ENCODE measurements around the gene CHRM1. TPM values are rescaled to one million over a fixed set of nuclear protein-coding genes. Genes with fewer than 3 reads are reported as not detected.

Gene CHRM1
- total and polyA plus RNA-seq, 4 donors = not detected

GRCh38 chr11:62896049-62896448, 25.1 kb downstream of the CHRM1 start:
- DNase-seq (no peak), ATAC-seq (ENCODE audit: low FRiP score) (peak; percentile 42)
- Histone ChIP-seq H3K4me3 (ENCODE audit: low read length in 2 of 2) (no peak overlapping the region), H3K36me3 (ENCODE audit: control insufficient read depth in 1 of 2, insufficient read depth in 2 of 2, low read length in 1 of 2) (no peaks in the 10 kb centered on the region), H3K27me3 (ENCODE audit: control insufficient read depth in 1 of 2, insufficient read depth in 2 of 2, low read length in 1 of 2) (no peaks in the 10 kb centered on the region), H3K27ac (ENCODE audit: low read depth in 1 of 2, low read length in 2 of 2) (no peak overlapping the region), H3K9me3 (ENCODE audit: control insufficient read depth, low read length) (no peaks in the 10 kb centered on the region), H3K4me1 (ENCODE audit: control insufficient read depth in 1 of 2, insufficient read depth in 2 of 2, low read length in 2 of 2) (no peaks in the 10 kb centered on the region)
- intact Hi-C loops (cut with DNase I) = no loop called here
- 67 to 75% methylated on average over 10 of the region's 10 CpGs for WGBS, 2 donors

GRCh38 chr11:62895501-62895900, 25.7 kb downstream of the CHRM1 start:
- no peaks in the 10 kb centered on the region for H3K36me3 ChIP-seq (ENCODE audit: control insufficient read depth in 1 of 2, insufficient read depth in 2 of 2, low read length in 1 of 2)
- no peak overlapping the region for H3K27ac ChIP-seq (ENCODE audit: low read depth in 1 of 2, low read length in 2 of 2)
- intact Hi-C loops (cut with DNase I) = no loop called here
- WGBS, 2 donors = 82 to 93% methylated on average over 6 of the region's 6 CpGs
- H3K9me3 ChIP-seq (ENCODE audit: control insufficient read depth, low read length) = no peaks in the 10 kb centered on the region
- no peak overlapping the region for H3K4me3 ChIP-seq (ENCODE audit: low read length in 2 of 2)
- ATAC-seq (ENCODE audit: low FRiP score) = no peak
- no peak for DNase-seq
- H3K27me3 ChIP-seq (ENCODE audit: control insufficient read depth in 1 of 2, insufficient read depth in 2 of 2, low read length in 1 of 2) = no peaks in the 10 kb centered on the region
- H3K4me1 ChIP-seq (ENCODE audit: control insufficient read depth in 1 of 2, insufficient read depth in 2 of 2, low read length in 2 of 2) = no peaks in the 10 kb centered on the region

- DNase-seq = no peak
- Histone ChIP-seq H3K36me3 (ENCODE audit: control insufficient read depth in 1 of 2, insufficient read depth in 2 of 2, low read length in 1 of 2) (peaks cover 0 to 3% of the 10 kb centered on the region in 2 donors), H3K27me3 (ENCODE audit: control insufficient read depth in 1 of 2, insufficient read depth in 2 of 2, low read length in 1 of 2) (no peaks in the 10 kb centered on the region), H3K9me3 (ENCODE audit: control insufficient read depth, low read length) (no peaks in the 10 kb centered on the region), H3K4me3 (ENCODE audit: low read length in 2 of 2) (no peak overlapping the region), H3K27ac (ENCODE audit: low read depth in 1 of 2, low read length in 2 of 2) (no peak overlapping the region), H3K4me1 (ENCODE audit: control insufficient read depth in 1 of 2, insufficient read depth in 2 of 2, low read length in 2 of 2) (no peaks in the 10 kb centered on the region)
- ATAC-seq (ENCODE audit: low FRiP score) = no peak
- WGBS, 2 donors = 89 to 90% methylated on average over 10 of the region's 10 CpGs
- intact Hi-C loops (cut with DNase I) = no loop called here
Observed at GRCh38 chr11:62892077-62892922, 28.9 kb downstream of the CHRM1 start.

- no peak overlapping the region for H3K27ac ChIP-seq (ENCODE audit: low read depth in 1 of 2, low read length in 2 of 2)
- H3K4me3 ChIP-seq (ENCODE audit: low read length in 2 of 2) = no peak overlapping the region
- intact Hi-C loops (cut with DNase I) = loop anchor here in 1 of 2 donors (10.0 kb wide), 1 partner anchor 745 kb away; no protein-coding TSS in a partner anchor
- ATAC-seq (ENCODE audit: low FRiP score) (no peak), DNase-seq (no peak)
- H3K4me1 ChIP-seq (ENCODE audit: control insufficient read depth in 1 of 2, insufficient read depth in 2 of 2, low read length in 2 of 2) = no peaks in the 10 kb centered on the region
- H3K9me3 ChIP-seq (ENCODE audit: control insufficient read depth, low read length) = no peaks in the 10 kb centered on the region
- H3K36me3 ChIP-seq (ENCODE audit: control insufficient read depth in 1 of 2, insufficient read depth in 2 of 2, low read length in 1 of 2) = peaks cover 0 to 15% of the 10 kb centered on the region in 2 donors
- 57 to 64% methylated on average over 11 of the region's 11 CpGs for WGBS, 2 donors
- H3K27me3 ChIP-seq (ENCODE audit: control insufficient read depth in 1 of 2, insufficient read depth in 2 of 2, low read length in 1 of 2) = no peaks in the 10 kb centered on the region
Observed at GRCh38 chr11:62889484-62890437, 31.4 kb downstream of the CHRM1 start.

GRCh38 chr11:62889126-62889483, 32.1 kb downstream of the CHRM1 start:
- no peak overlapping the region for H3K27ac ChIP-seq (ENCODE audit: low read depth in 1 of 2, low read length in 2 of 2)
- no peaks in the 10 kb centered on the region for H3K27me3 ChIP-seq (ENCODE audit: control insufficient read depth in 1 of 2, insufficient read depth in 2 of 2, low read length in 1 of 2)
- ATAC-seq (ENCODE audit: low FRiP score) (no peak), DNase-seq (no peak)
- H3K4me3 ChIP-seq (ENCODE audit: low read length in 2 of 2) = no peak overlapping the region
- H3K9me3 ChIP-seq (ENCODE audit: control insufficient read depth, low read length) = no peaks in the 10 kb centered on the region
- peaks cover 0 to 17% of the 10 kb centered on the region in 2 donors for H3K36me3 ChIP-seq (ENCODE audit: control insufficient read depth in 1 of 2, insufficient read depth in 2 of 2, low read length in 1 of 2)
- 52 to 57% methylated on average over 2 of the region's 2 CpGs for WGBS, 2 donors
- no peaks in the 10 kb centered on the region for H3K4me1 ChIP-seq (ENCODE audit: control insufficient read depth in 1 of 2, insufficient read depth in 2 of 2, low read length in 2 of 2)
- intact Hi-C loops (cut with DNase I) = loop anchor here in 1 of 2 donors (10.0 kb wide), 1 partner anchor 746 kb away; no protein-coding TSS in a partner anchor

GRCh38 chr11:62888406-62888805, 32.8 kb downstream of the CHRM1 start:
- Histone ChIP-seq H3K9me3 (ENCODE audit: control insufficient read depth, low read length) (no peaks in the 10 kb centered on the region), H3K27ac (ENCODE audit: low read depth in 1 of 2, low read length in 2 of 2) (no peak overlapping the region), H3K4me1 (ENCODE audit: control insufficient read depth in 1 of 2, insufficient read depth in 2 of 2, low read length in 2 of 2) (peaks cover 0 to 1% of the 10 kb centered on the region in 2 donors), H3K4me3 (ENCODE audit: low read length in 2 of 2) (no peak overlapping the region), H3K27me3 (ENCODE audit: control insufficient read depth in 1 of 2, insufficient read depth in 2 of 2, low read length in 1 of 2) (no peaks in the 10 kb centered on the region), H3K36me3 (ENCODE audit: control insufficient read depth in 1 of 2, insufficient read depth in 2 of 2, low read length in 1 of 2) (peaks cover 0 to 17% of the 10 kb centered on the region in 2 donors)
- DNase-seq (no peak), ATAC-seq (ENCODE audit: low FRiP score) (no peak)
- intact Hi-C loops (cut with DNase I) = loop anchor here in 1 of 2 donors (10.0 kb wide), 1 partner anchor 746 kb away; no protein-coding TSS in a partner anchor
- 83 to 88% methylated on average over 14 of the region's 14 CpGs for WGBS, 2 donors

- peaks cover 0 to 6% of the 10 kb centered on the region in 2 donors for H3K4me1 ChIP-seq (ENCODE audit: control insufficient read depth in 1 of 2, insufficient read depth in 2 of 2, low read length in 2 of 2)
- peaks cover 0 to 17% of the 10 kb centered on the region in 2 donors for H3K36me3 ChIP-seq (ENCODE audit: control insufficient read depth in 1 of 2, insufficient read depth in 2 of 2, low read length in 1 of 2)
- H3K27ac ChIP-seq (ENCODE audit: low read depth in 1 of 2, low read length in 2 of 2) = no peak overlapping the region
- no peaks in the 10 kb centered on the region for H3K27me3 ChIP-seq (ENCODE audit: control insufficient read depth in 1 of 2, insufficient read depth in 2 of 2, low read length in 1 of 2)
- DNase-seq (no peak), ATAC-seq (ENCODE audit: low FRiP score) (no peak)
- 87 to 88% methylated on average over 11 of the region's 11 CpGs for WGBS, 2 donors
- intact Hi-C loops (cut with DNase I) = loop anchor here in 1 of 2 donors (10.0 kb wide), 1 partner anchor 750 kb away; no protein-coding TSS in a partner anchor
- no peaks in the 10 kb centered on the region for H3K9me3 ChIP-seq (ENCODE audit: control insufficient read depth, low read length)
- H3K4me3 ChIP-seq (ENCODE audit: low read length in 2 of 2) = no peak overlapping the region
Observed at GRCh38 chr11:62885137-62885750, 35.9 kb downstream of the CHRM1 start.

- intact Hi-C loops (cut with DNase I) = loop anchor here in 1 of 2 donors (5.0 to 10.0 kb wide), 2 partner anchors 96 to 751 kb away; partner anchors contain the start of gene TMEM179B
- Histone ChIP-seq H3K9me3 (ENCODE audit: control insufficient read depth, low read length) (no peaks in the 10 kb centered on the region), H3K4me1 (ENCODE audit: control insufficient read depth in 1 of 2, insufficient read depth in 2 of 2, low read length in 2 of 2) (peaks cover 0 to 9% of the 10 kb centered on the region in 2 donors), H3K27me3 (ENCODE audit: control insufficient read depth in 1 of 2, insufficient read depth in 2 of 2, low read length in 1 of 2) (no peaks in the 10 kb centered on the region), H3K27ac (ENCODE audit: low read depth in 1 of 2, low read length in 2 of 2) (no peak overlapping the region), H3K4me3 (ENCODE audit: low read length in 2 of 2) (no peak overlapping the region), H3K36me3 (ENCODE audit: control insufficient read depth in 1 of 2, insufficient read depth in 2 of 2, low read length in 1 of 2) (peaks cover 0 to 17% of the 10 kb centered on the region in 2 donors)
- ATAC-seq (ENCODE audit: low FRiP score) (no peak), DNase-seq (no peak)
- 28 to 47% methylated on average over 3 of the region's 3 CpGs for WGBS, 2 donors
Observed at GRCh38 chr11:62883673-62884072, 37.5 kb downstream of the CHRM1 start.

All from aorta (tissue), 5 donors.